SU-DHL-6 (cell line): ENCODE measurements around the gene ARMC3.

Experiments used
- H2AFZ ChIP-seq: fragments of 200-600 bp; sonication (generic); 2 replicates; pipeline ENCODE4 v1.6.1; 2014; ENCODE audit warnings: low read depth, mild to moderate bottlenecking, moderate library complexity, mixed read lengths, antibody characterized with exemption, low read length; ENCODE audit not compliant: severe bottlenecking
- H3F3A ChIP-seq: fragments of 200-600 bp; shearing (Covaris generic); 2 replicates; pipeline ENCODE4 v1.6.0; 2016; ENCODE audit warnings: antibody characterized with exemption, mild to moderate bottlenecking; ENCODE audit not compliant: insufficient read depth
- H3K27ac ChIP-seq: fragments of 200-600 bp; sonication (generic); 2 replicates; pipeline ENCODE4 v1.5.1; 2016; ENCODE audit warnings: low read depth, mild to moderate bottlenecking, low read length, moderate library complexity, mixed read lengths
- H3K27me3 ChIP-seq: fragments of 200-600 bp; sonication (generic), shearing (Covaris generic); 2 replicates; pipeline ENCODE4 v1.6.0; 2014; ENCODE audit warnings: mild to moderate bottlenecking, low read length
- H3K36me3 ChIP-seq: fragments of 200-600 bp; sonication (generic); 2 replicates; pipeline ENCODE4 v1.6.1; 2014; ENCODE audit warnings: mild to moderate bottlenecking, low read length, mixed read lengths
- H3K4me2 ChIP-seq: fragments of 300-600, 200-600 bp; shearing (Covaris generic), sonication (generic); 2 replicates; pipeline ENCODE4 v1.6.0; 2014; ENCODE audit warnings: low read length, low read depth, mild to moderate bottlenecking; ENCODE audit not compliant: poor library complexity, severe bottlenecking
- H3K4me3 ChIP-seq: fragments of 200-600 bp; sonication (generic); 2 replicates; pipeline ENCODE4 v1.5.1; 2014; ENCODE audit warnings: antibody characterized with exemption, low read length, mild to moderate bottlenecking, mixed read lengths; ENCODE audit not compliant: insufficient read depth, poor library complexity, severe bottlenecking
- H3K79me2 ChIP-seq: fragments of 200-600 bp; sonication (generic); 2 replicates; pipeline ENCODE4 v1.6.1; 2014; ENCODE audit warnings: mild to moderate bottlenecking, low read length, moderate library complexity; ENCODE audit not compliant: insufficient read depth
- H3K9ac ChIP-seq: fragments of 200-600 bp; sonication (generic); 2 replicates; pipeline ENCODE4 v1.7.0; 2014; ENCODE audit warnings: mild to moderate bottlenecking, low read length
- H3K9me2 ChIP-seq: fragments of 200-600 bp; sonication (generic); replicated peaks from 2 replicates; pipeline ENCODE4 v1.6.1; 2014; ENCODE audit warnings: low read length; ENCODE audit not compliant: insufficient read depth
- H3K9me3 ChIP-seq: fragments of 200-600 bp; sonication (generic); 2 replicates; pipeline ENCODE4 v1.6.1; 2014; ENCODE audit warnings: low read length, mixed read lengths; ENCODE audit not compliant: insufficient read depth
- H4K20me1 ChIP-seq: fragments of 200-600 bp; sonication (generic); 2 replicates; pipeline ENCODE4 v1.6.1; 2014; ENCODE audit warnings: low read depth, mild to moderate bottlenecking, antibody characterized with exemption, low read length, moderate library complexity, mixed read lengths
- EZH2phosphoT487 ChIP-seq: fragments of 200-600 bp; sonication (generic), shearing (Covaris generic); conservative IDR thresholded peaks from 2 replicates; pipeline ENCODE4 v1.6.1; 2018; ENCODE audit warnings: mild to moderate bottlenecking, antibody characterized with exemption, low read length, moderate library complexity, mixed read lengths
- TF ChIP-seq, protein P1 (sequence below): fragments of 200-600 bp; sonication (generic); IDR thresholded peaks from one replicate; pipeline ENCODE4 v1.5.1; 2017; ENCODE audit warnings: antibody characterized with exemption, mild to moderate bottlenecking, low read length, moderate library complexity; ENCODE audit not compliant: insufficient read depth, poor library complexity, severe bottlenecking

The ARMC3 gene, protein sequence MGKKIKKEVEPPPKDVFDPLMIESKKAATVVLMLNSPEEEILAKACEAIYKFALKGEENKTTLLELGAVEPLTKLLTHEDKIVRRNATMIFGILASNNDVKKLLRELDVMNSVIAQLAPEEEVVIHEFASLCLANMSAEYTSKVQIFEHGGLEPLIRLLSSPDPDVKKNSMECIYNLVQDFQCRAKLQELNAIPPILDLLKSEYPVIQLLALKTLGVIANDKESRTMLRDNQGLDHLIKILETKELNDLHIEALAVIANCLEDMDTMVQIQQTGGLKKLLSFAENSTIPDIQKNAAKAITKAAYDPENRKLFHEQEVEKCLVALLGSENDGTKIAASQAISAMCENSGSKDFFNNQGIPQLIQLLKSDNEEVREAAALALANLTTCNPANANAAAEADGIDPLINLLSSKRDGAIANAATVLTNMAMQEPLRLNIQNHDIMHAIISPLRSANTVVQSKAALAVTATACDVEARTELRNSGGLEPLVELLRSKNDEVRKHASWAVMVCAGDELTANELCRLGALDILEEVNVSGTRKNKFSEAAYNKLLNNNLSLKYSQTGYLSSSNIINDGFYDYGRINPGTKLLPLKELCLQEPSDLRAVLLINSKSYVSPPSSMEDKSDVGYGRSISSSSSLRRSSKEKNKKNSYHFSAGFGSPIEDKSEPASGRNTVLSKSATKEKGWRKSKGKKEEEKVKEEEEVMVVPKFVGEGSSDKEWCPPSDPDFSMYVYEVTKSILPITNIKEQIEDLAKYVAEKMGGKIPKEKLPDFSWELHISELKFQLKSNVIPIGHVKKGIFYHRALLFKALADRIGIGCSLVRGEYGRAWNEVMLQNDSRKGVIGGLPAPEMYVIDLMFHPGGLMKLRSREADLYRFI

GRCh38 chr10:22927661-22928403, at the start of gene ARMC3:
Gene ARMC3 (plus strand): TSS chr10:22928053. CDS start chr10:22931997, 3,944 bp downstream.
- Histone ChIP-seq H3K79me2 (no peaks in the 10 kb centered on the region), H4K20me1 (no peaks in the 10 kb centered on the region), H3F3A (no peaks in the 10 kb centered on the region), H3K36me3 (no peaks in the 10 kb centered on the region), H3K4me3 (no peak within 1 kb of the TSS), H3K27ac (no peak within 1 kb of the TSS), H3K9ac (no peak within 1 kb of the TSS), H3K4me2 (no peak within 1 kb of the TSS), H3K9me3 (no peaks in the 10 kb centered on the region), H2AFZ (no peak within 1 kb of the TSS), H3K9me2 (no peaks in the 10 kb centered on the region), H3K27me3 (no peaks in the 10 kb centered on the region)
- TF ChIP-seq, protein P1, sequence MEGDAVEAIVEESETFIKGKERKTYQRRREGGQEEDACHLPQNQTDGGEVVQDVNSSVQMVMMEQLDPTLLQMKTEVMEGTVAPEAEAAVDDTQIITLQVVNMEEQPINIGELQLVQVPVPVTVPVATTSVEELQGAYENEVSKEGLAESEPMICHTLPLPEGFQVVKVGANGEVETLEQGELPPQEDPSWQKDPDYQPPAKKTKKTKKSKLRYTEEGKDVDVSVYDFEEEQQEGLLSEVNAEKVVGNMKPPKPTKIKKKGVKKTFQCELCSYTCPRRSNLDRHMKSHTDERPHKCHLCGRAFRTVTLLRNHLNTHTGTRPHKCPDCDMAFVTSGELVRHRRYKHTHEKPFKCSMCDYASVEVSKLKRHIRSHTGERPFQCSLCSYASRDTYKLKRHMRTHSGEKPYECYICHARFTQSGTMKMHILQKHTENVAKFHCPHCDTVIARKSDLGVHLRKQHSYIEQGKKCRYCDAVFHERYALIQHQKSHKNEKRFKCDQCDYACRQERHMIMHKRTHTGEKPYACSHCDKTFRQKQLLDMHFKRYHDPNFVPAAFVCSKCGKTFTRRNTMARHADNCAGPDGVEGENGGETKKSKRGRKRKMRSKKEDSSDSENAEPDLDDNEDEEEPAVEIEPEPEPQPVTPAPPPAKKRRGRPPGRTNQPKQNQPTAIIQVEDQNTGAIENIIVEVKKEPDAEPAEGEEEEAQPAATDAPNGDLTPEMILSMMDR, result no peak
- no peak for TF ChIP-seq EZH2phosphoT487

DNA sequence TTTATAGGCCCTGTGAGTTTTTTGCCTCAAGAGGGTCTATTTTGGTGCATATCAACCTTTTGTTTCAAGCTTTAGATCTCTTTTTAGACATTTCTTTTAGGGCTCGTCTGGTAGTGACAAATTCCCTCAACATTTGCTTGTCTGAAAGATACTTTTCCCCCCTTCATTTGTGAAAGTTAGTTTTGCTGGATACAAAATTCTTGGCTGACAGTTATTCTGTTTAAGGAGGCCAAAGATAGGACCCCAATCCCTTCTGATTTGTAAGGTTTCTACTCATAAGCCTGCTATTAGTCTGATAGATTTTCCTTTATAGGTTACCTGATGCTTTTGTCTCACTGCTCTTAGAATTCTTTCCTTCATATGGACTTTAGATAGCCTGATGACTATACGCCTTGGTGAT, 36.1 kb upstream of the ARMC3 start:
- Histone ChIP-seq H3F3A (no peaks in the 10 kb centered on the region), H3K36me3 (no peaks in the 10 kb centered on the region), H3K9me2 (no peaks in the 10 kb centered on the region), H3K79me2 (no peaks in the 10 kb centered on the region), H3K27me3 (no peaks in the 10 kb centered on the region), H3K27ac (no peak overlapping the region), H2AFZ (no peak overlapping the region), H3K9ac (no peak overlapping the region), H3K4me3 (no peak overlapping the region), H3K9me3 (peaks cover 5% of the 10 kb centered on the region; the same call in 1 of the 2 replicates), H4K20me1 (no peaks in the 10 kb centered on the region), H3K4me2 (no peak overlapping the region)
- no peak for TF ChIP-seq EZH2phosphoT487
- TF ChIP-seq, protein P1, result no peak

DNA sequence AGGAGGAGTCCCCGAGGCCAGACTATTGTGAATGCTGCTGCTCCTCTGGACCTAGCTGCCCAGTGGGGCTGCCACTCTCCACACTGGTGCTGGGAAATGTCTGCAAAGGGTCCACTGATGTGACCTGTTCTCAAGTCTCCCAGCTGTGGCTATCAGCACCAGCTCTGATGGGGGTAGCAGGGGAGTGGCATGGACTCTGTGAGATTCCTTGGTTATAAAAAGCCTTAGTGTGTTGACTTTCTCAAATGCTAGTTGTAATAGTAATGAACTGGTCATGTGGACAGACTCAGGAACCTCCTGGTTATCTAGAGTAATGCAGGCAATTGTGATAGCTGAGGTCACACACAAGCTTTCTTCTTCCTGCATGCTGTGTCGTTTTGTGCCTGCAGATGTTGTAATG, 34.1 kb upstream of the ARMC3 start:
- Histone ChIP-seq H3K9me2 (no peaks in the 10 kb centered on the region), H3K4me2 (no peak overlapping the region), H4K20me1 (no peaks in the 10 kb centered on the region), H3K27ac (no peak overlapping the region), H2AFZ (no peak overlapping the region), H3K9ac (no peak overlapping the region), H3K4me3 (no peak overlapping the region), H3K9me3 (peaks cover 5% of the 10 kb centered on the region; the same call in 1 of the 2 replicates), H3K27me3 (no peaks in the 10 kb centered on the region), H3K36me3 (no peaks in the 10 kb centered on the region), H3K79me2 (no peaks in the 10 kb centered on the region), H3F3A (no peaks in the 10 kb centered on the region)
- TF ChIP-seq EZH2phosphoT487, result no peak
- TF ChIP-seq, protein P1, result no peak
